Endodermal cell (in vitro differentiated cells): ENCODE data around the gene KCNN2. TPM values are rescaled to one million over a fixed set of nuclear protein-coding genes. Genes with fewer than 3 reads are reported as not detected.

ENCODE experiments used
- DNase-seq: peaks from one replicate; pipeline ENCODE4 v3.0.0-alpha.2; 2017
- H3K27ac ChIP-seq: 2 replicates; pipeline ENCODE4 v1.5.1; 2013; ENCODE audit warnings: mild to moderate bottlenecking, low read depth, low read length, moderate library complexity
- H3K27me3 ChIP-seq: 2 replicates; pipeline ENCODE4 v1.6.1; 2013; ENCODE audit warnings: mild to moderate bottlenecking, low read length, moderate library complexity; ENCODE audit not compliant: insufficient read depth, control insufficient read depth, poor library complexity, severe bottlenecking
- H3K36me3 ChIP-seq: 2 replicates; pipeline ENCODE4 v1.7.0; 2013; ENCODE audit warnings: mild to moderate bottlenecking, low read length, moderate library complexity; ENCODE audit not compliant: control insufficient read depth, insufficient read depth
- H3K4me1 ChIP-seq: one replicate; pipeline ENCODE4 v1.7.0; 2013; ENCODE audit warnings: low read length; ENCODE audit not compliant: control insufficient read depth, insufficient read depth
- H3K4me3 ChIP-seq: 2 replicates; pipeline ENCODE4 v1.5.1; 2013; ENCODE audit warnings: mild to moderate bottlenecking, low read length, moderate library complexity
- H3K9ac ChIP-seq: 2 replicates; pipeline ENCODE4 v1.6.1; 2013; ENCODE audit warnings: mild to moderate bottlenecking, low read length, moderate library complexity; ENCODE audit not compliant: poor library complexity, severe bottlenecking; ENCODE audit errors: extremely low read depth
- H3K9me3 ChIP-seq: 2 replicates; pipeline ENCODE4 v1.6.1; 2013; ENCODE audit warnings: mild to moderate bottlenecking, low read length, moderate library complexity; ENCODE audit not compliant: control insufficient read depth
- H3K27ac Mint-ChIP-seq: 2 replicates; pipeline ENCODE4 v1.8.0; 2020; ENCODE audit warnings: mixed read lengths
- H3K27me3 Mint-ChIP-seq: 2 replicates; pipeline ENCODE4 v1.8.0; 2021; ENCODE audit warnings: mild to moderate bottlenecking, mixed read lengths; ENCODE audit not compliant: insufficient read depth
- H3K36me3 Mint-ChIP-seq: 2 replicates; pipeline ENCODE4 v1.8.0; 2020; ENCODE audit warnings: low read depth, mixed read lengths
- H3K4me1 Mint-ChIP-seq: 2 replicates; pipeline ENCODE4 v1.8.0; 2020; ENCODE audit warnings: mixed read lengths
- H3K4me3 Mint-ChIP-seq: 2 replicates; pipeline ENCODE4 v1.8.0; 2020; ENCODE audit warnings: mild to moderate bottlenecking, moderate library complexity, mixed read lengths
- H3K9me3 Mint-ChIP-seq: 2 replicates; pipeline ENCODE4 v1.8.0; 2020; ENCODE audit warnings: mild to moderate bottlenecking, mixed read lengths
- CTCF ChIP-seq: fragments of 200-600 bp; sonication (generic); conservative IDR thresholded peaks from 2 replicates; pipeline ENCODE4 v1.5.0; 2021; ENCODE audit warnings: antibody characterized with exemption, mild to moderate bottlenecking
- WGBS, 2 experiments: methylation state at CpG; one replicate each; pipeline versions ENCODE4 v1.1.5 to v1.1.7; 2013; ENCODE audit warnings: missing lambda C conversion rate in 2 of 2, mixed read lengths in 1 of 2; ENCODE audit not compliant: insufficient coverage in 1 of 2, insufficient read length in 1 of 2; 5-methylcytosine and 5-hydroxymethylcytosine counted together
- total RNA-seq, 2 donors: library from RNA; stranded (reverse); fragmentation: NEBNext Ultra II Directional in 1 of 2; extraction: Animal tissue kit (Norgen Biotek cat#: 25700) in 1 of 2; gene quantifications; 2 replicates in 1 of 2; 3 replicates in 1 of 2; pipeline ENCODE4 v1.2.1, GENCODE V29; 2021

KCNN2 gene
- total RNA-seq, 2 donors from 2014 or later, result 3.0 to 4.7 TPM

- Mint-ChIP-seq H3K27ac (no peak overlapping the region), H3K9me3 (no peaks in the 10 kb centered on the region), H3K36me3 (no peaks in the 10 kb centered on the region), H3K4me3 (no peak overlapping the region), H3K4me1 (peaks cover 13% of the 10 kb centered on the region), H3K27me3 (no peaks in the 10 kb centered on the region)
- DNase-seq, result no peak
- Histone ChIP-seq H3K27ac (no peak overlapping the region), H3K36me3 (no peaks in the 10 kb centered on the region), H3K4me3 (no peak overlapping the region), H3K4me1 (no peaks in the 10 kb centered on the region), H3K9ac (no peak overlapping the region), H3K9me3 (no peaks in the 10 kb centered on the region), H3K27me3 (no peaks in the 10 kb centered on the region)
- WGBS, 2 experiments, result 89 to 90% methylated on average over 2 to 4 of the region's 4 CpGs
- no peak for TF ChIP-seq CTCF
These were observed 54.4 kb downstream of the KCNN2 start for GRCh38 chr5:114416254-114416653.

GRCh38 chr5:114417519-114417918 lies 55.6 kb downstream of the KCNN2 start:
- no peak for DNase-seq
- Histone ChIP-seq H3K9me3 (no peaks in the 10 kb centered on the region), H3K4me3 (no peak overlapping the region), H3K9ac (no peak overlapping the region), H3K36me3 (no peaks in the 10 kb centered on the region), H3K27me3 (no peaks in the 10 kb centered on the region), H3K4me1 (no peaks in the 10 kb centered on the region), H3K27ac (no peak overlapping the region)
- H3K27me3 Mint-ChIP-seq, result no peaks in the 10 kb centered on the region
- H3K27ac Mint-ChIP-seq, result no peak overlapping the region
- H3K36me3 Mint-ChIP-seq, result no peaks in the 10 kb centered on the region
- no peak for TF ChIP-seq CTCF
- no peak overlapping the region for H3K4me3 Mint-ChIP-seq
- WGBS, 2 experiments, result 82% methylated on average over 2 of the region's 2 CpGs; no CpG with 5 or more reads in 1 of the 2 experiments
- H3K4me1 Mint-ChIP-seq, result peaks cover 13% of the 10 kb centered on the region
- no peaks in the 10 kb centered on the region for H3K9me3 Mint-ChIP-seq

- H3K27me3 Mint-ChIP-seq, result no peaks in the 10 kb centered on the region
- no peak for DNase-seq
- no peak overlapping the region for H3K4me3 ChIP-seq
- no peak overlapping the region for H3K9ac ChIP-seq
- H3K36me3 Mint-ChIP-seq, result no peaks in the 10 kb centered on the region
- 65 to 85% methylated on average over 3 to 8 of the region's 8 CpGs for WGBS, 2 experiments
- H3K9me3 Mint-ChIP-seq, result no peaks in the 10 kb centered on the region
- no peaks in the 10 kb centered on the region for H3K9me3 ChIP-seq
- no peaks in the 10 kb centered on the region for H3K27me3 ChIP-seq
- TF ChIP-seq CTCF, result no peak
- peaks cover 13% of the 10 kb centered on the region for H3K4me1 Mint-ChIP-seq
- no peaks in the 10 kb centered on the region for H3K36me3 ChIP-seq
- no peak overlapping the region for H3K4me3 Mint-ChIP-seq
- peak overlapping the region; percentile 67 for H3K27ac ChIP-seq
- no peaks in the 10 kb centered on the region for H3K4me1 ChIP-seq
- H3K27ac Mint-ChIP-seq, result no peak overlapping the region
These were observed 56.6 kb downstream of the KCNN2 start for GRCh38 chr5:114418176-114419066.
